ENCODE results near the gene TMEM178B. TPM values are rescaled to one million over a fixed set of nuclear protein-coding genes. Genes with fewer than 3 reads are reported as not detected.

The TMEM178B gene
- total RNA-seq, 1 experiment from 2014 or later: 0.11 TPM

DNA sequence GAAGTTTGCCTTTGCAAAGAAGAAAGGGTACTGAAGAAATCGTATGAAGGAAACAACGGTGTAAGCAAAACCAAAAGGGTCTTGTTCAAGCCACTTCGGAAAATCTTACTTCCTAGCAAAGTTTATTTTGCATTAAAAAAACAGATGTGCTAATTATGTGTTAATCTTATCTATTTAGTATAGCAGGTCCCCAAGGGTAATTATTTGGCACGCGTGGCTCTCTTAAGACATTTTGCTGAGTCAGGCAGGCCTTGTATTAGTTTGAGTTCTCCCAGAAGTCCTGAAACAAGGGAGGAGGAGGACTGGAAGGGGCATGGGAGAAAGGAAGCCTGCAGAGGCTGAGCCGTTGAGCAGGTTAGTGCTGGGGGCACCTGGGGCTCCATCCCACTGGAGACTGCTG is 44.9 kb downstream of the TMEM178B start:
- peaks cover 4% of the 10 kb centered on the region for H3K36me3 Mint-ChIP-seq (ENCODE audit: insufficient read depth, unreplicated experiment)
- ChIA-PET POLR2A (no interaction called here), CTCF (no interaction called here)
- no TSS peak for BruUV-seq (replicated peaks)
- H3K9me3 Mint-ChIP-seq (ENCODE audit: unreplicated experiment): no peaks in the 10 kb centered on the region
- H3K27ac Mint-ChIP-seq (ENCODE audit: unreplicated experiment): no peak overlapping the region
- TF ChIP-seq, protein P1, sequence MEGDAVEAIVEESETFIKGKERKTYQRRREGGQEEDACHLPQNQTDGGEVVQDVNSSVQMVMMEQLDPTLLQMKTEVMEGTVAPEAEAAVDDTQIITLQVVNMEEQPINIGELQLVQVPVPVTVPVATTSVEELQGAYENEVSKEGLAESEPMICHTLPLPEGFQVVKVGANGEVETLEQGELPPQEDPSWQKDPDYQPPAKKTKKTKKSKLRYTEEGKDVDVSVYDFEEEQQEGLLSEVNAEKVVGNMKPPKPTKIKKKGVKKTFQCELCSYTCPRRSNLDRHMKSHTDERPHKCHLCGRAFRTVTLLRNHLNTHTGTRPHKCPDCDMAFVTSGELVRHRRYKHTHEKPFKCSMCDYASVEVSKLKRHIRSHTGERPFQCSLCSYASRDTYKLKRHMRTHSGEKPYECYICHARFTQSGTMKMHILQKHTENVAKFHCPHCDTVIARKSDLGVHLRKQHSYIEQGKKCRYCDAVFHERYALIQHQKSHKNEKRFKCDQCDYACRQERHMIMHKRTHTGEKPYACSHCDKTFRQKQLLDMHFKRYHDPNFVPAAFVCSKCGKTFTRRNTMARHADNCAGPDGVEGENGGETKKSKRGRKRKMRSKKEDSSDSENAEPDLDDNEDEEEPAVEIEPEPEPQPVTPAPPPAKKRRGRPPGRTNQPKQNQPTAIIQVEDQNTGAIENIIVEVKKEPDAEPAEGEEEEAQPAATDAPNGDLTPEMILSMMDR (IDR thresholded peaks at IDR 0.05; ENCODE audit: insufficient read depth in 1 of 2, low read depth in 1 of 2, low read length in 1 of 2, severe bottlenecking in 1 of 2, unreplicated experiment in 1 of 2): no peak
- H3K9me3 ChIP-seq: no peaks in the 10 kb centered on the region
- no peak for DNase-seq
- H3K4me3 ChIP-seq (ENCODE audit: low read depth, low read length): no peak overlapping the region
- intact Hi-C loops (cut with micrococcal nuclease; ENCODE audit: unreplicated experiment): no loop called here
- H3K4me1 ChIP-seq: no peaks in the 10 kb centered on the region
- H3K36me3 ChIP-seq (ENCODE audit: control insufficient read depth, insufficient read depth, low read length): no peaks in the 10 kb centered on the region
- no peaks in the 10 kb centered on the region for H3K4me1 Mint-ChIP-seq (ENCODE audit: low read depth, unreplicated experiment)
- peaks cover 25% of the 10 kb centered on the region for H3K27me3 Mint-ChIP-seq (ENCODE audit: insufficient read depth, unreplicated experiment)
- no peaks in the 10 kb centered on the region for H3K27me3 ChIP-seq (replicated peaks; ENCODE audit: control insufficient read depth, insufficient read depth, low read length)
- no peak overlapping the region for H3K4me3 Mint-ChIP-seq (ENCODE audit: unreplicated experiment)

DNA sequence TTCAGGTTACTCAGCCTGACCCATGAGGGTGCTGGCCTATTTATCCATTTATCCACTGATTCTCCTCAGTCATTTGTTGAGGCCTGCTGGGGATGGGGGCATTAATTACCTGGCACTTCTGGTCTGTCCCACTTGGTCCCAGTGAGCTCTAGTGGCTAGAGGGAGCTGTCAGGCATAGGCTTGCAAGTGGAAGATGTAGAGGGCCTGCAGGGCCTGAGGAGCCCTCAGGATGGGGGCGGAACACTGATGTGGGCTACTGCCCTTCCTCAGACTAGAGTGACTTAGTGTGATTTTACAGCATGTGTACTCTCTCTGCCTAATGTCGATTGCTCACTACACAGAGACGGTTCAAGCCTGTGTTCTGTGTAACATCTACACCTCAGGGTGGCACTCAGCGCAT is 45.3 kb downstream of the TMEM178B start:
- no peaks in the 10 kb centered on the region for H3K4me1 ChIP-seq
- no peaks in the 10 kb centered on the region for H3K36me3 ChIP-seq (ENCODE audit: control insufficient read depth, insufficient read depth, low read length)
- H3K4me3 Mint-ChIP-seq (ENCODE audit: unreplicated experiment): no peak overlapping the region
- no TSS peak for BruUV-seq (replicated peaks)
- CTCF ChIA-PET: no interaction called here
- H3K4me3 ChIP-seq (ENCODE audit: low read depth, low read length): no peak overlapping the region
- H3K4me1 Mint-ChIP-seq (ENCODE audit: low read depth, unreplicated experiment): no peaks in the 10 kb centered on the region
- no peaks in the 10 kb centered on the region for H3K27me3 ChIP-seq (replicated peaks; ENCODE audit: control insufficient read depth, insufficient read depth, low read length)
- peaks cover 25% of the 10 kb centered on the region for H3K27me3 Mint-ChIP-seq (ENCODE audit: insufficient read depth, unreplicated experiment)
- H3K9me3 ChIP-seq: no peaks in the 10 kb centered on the region
- no peak for DNase-seq
- intact Hi-C loops (cut with micrococcal nuclease; ENCODE audit: unreplicated experiment): no loop called here
- POLR2A ChIA-PET: no interaction called here
- peaks cover 4% of the 10 kb centered on the region for H3K36me3 Mint-ChIP-seq (ENCODE audit: insufficient read depth, unreplicated experiment)
- H3K9me3 Mint-ChIP-seq (ENCODE audit: unreplicated experiment): no peaks in the 10 kb centered on the region
- TF ChIP-seq, protein P1 (IDR thresholded peaks at IDR 0.05; ENCODE audit: insufficient read depth in 1 of 2, low read depth in 1 of 2, low read length in 1 of 2, severe bottlenecking in 1 of 2, unreplicated experiment in 1 of 2): no peak
- H3K27ac Mint-ChIP-seq (ENCODE audit: unreplicated experiment): no peak overlapping the region

DNA sequence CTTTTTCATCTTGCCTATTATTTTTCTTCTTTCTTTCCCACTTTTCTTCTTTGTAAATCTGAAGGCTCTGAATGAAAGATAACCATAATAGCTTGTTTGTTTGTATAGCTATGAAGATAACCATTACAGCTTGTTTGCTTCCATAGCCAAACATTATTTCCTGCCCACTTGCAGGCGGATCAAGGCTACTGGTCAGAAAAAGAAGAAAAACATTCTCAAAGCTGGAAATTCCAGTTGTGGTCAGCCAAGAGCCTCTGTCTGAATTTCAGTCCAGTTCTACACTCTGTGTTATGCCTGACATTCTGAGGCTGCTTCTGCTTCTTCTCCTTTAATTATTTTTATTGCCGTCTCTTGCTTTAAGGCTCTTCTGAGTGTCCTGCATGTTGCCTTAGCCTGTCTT is 48.9 kb downstream of the TMEM178B start:
- no TSS peak for BruUV-seq (replicated peaks)
- intact Hi-C loops (cut with micrococcal nuclease; ENCODE audit: unreplicated experiment): no loop called here
- peaks cover 28% of the 10 kb centered on the region for H3K27me3 Mint-ChIP-seq (ENCODE audit: insufficient read depth, unreplicated experiment)
- ChIA-PET CTCF (no interaction called here), POLR2A (no interaction called here)
- no peaks in the 10 kb centered on the region for H3K27me3 ChIP-seq (replicated peaks; ENCODE audit: control insufficient read depth, insufficient read depth, low read length)
- H3K36me3 Mint-ChIP-seq (ENCODE audit: insufficient read depth, unreplicated experiment): no peaks in the 10 kb centered on the region
- no peaks in the 10 kb centered on the region for H3K4me1 ChIP-seq
- no peaks in the 10 kb centered on the region for H3K9me3 ChIP-seq
- H3K27ac Mint-ChIP-seq (ENCODE audit: unreplicated experiment): no peak overlapping the region
- DNase-seq: no peak
- H3K4me3 Mint-ChIP-seq (ENCODE audit: unreplicated experiment): no peak overlapping the region
- no peaks in the 10 kb centered on the region for H3K36me3 ChIP-seq (ENCODE audit: control insufficient read depth, insufficient read depth, low read length)
- H3K4me1 Mint-ChIP-seq (ENCODE audit: low read depth, unreplicated experiment): no peaks in the 10 kb centered on the region
- H3K4me3 ChIP-seq (ENCODE audit: low read depth, low read length): no peak overlapping the region
- H3K9me3 Mint-ChIP-seq (ENCODE audit: unreplicated experiment): no peaks in the 10 kb centered on the region
- TF ChIP-seq, protein P1 (IDR thresholded peaks at IDR 0.05; ENCODE audit: insufficient read depth in 1 of 2, low read depth in 1 of 2, low read length in 1 of 2, severe bottlenecking in 1 of 2, unreplicated experiment in 1 of 2): no peak

Data from Caco-2 (cell line).